HG03575 (cell line): ENCODE data around the gene HPS5.

Experiments used
- ATAC-seq: cut with Tn5 transposase; IDR thresholded peaks from one replicate; pipeline ENCODE4 v1.9.1; 2021; ENCODE audit not compliant: unreplicated experiment, insufficient number of reproducible peaks, low FRiP score; ENCODE audit errors: extremely low read depth

HPS5 gene

GRCh38 chr11:18322818-18323570 lies 1.1 kb upstream of the HPS5 start:
- no peak for ATAC-seq

- no peak for ATAC-seq
These were observed 367 bp downstream of the HPS5 start for GRCh38 chr11:18321578-18321968.

- no peak for ATAC-seq
These were observed 1.3 kb downstream of the HPS5 start for GRCh38 chr11:18320617-18321016.

GRCh38 chr11:18319914-18320313 lies 2.0 kb downstream of the HPS5 start:
- ATAC-seq = no peak

GRCh38 chr11:18317551-18317950 lies 4.4 kb downstream of the HPS5 start:
- no peak for ATAC-seq

GRCh38 chr11:18315893-18316292 lies 6.0 kb downstream of the HPS5 start:
- ATAC-seq = no peak

GRCh38 chr11:18314784-18315523 lies 7.0 kb downstream of the HPS5 start:
- no peak for ATAC-seq

GRCh38 chr11:18313965-18314763 lies 7.8 kb downstream of the HPS5 start:
- ATAC-seq = no peak

GRCh38 chr11:18312663-18313420 lies 9.1 kb downstream of the HPS5 start:
- ATAC-seq = no peak

GRCh38 chr11:18312012-18312411 lies 9.9 kb downstream of the HPS5 start:
- ATAC-seq = no peak

GRCh38 chr11:18310800-18311340 lies 11.1 kb downstream of the HPS5 start:
- no peak for ATAC-seq

- ATAC-seq = no peak
These were observed 12.2 kb downstream of the HPS5 start for GRCh38 chr11:18309691-18310090.

GRCh38 chr11:18308242-18308641 lies 13.7 kb downstream of the HPS5 start:
- no peak for ATAC-seq

GRCh38 chr11:18307461-18308139 lies 14.3 kb downstream of the HPS5 start:
- no peak for ATAC-seq

- ATAC-seq = no peak
These were observed 17.2 kb downstream of the HPS5 start for GRCh38 chr11:18304745-18305144.

GRCh38 chr11:18299721-18300120 lies 22.2 kb downstream of the HPS5 start:
- no peak for ATAC-seq

- no peak for ATAC-seq
These were observed 26.6 kb downstream of the HPS5 start for GRCh38 chr11:18295316-18295715.

GRCh38 chr11:18294862-18295261 lies 27.1 kb downstream of the HPS5 start:
- ATAC-seq = no peak
